Panc1 (cell line): Measurements from ENCODE around the gene SLAMF1.

Experiments used
- POLR2AphosphoS5 ChIP-seq: IDR thresholded peaks from 2 replicates; pipeline ENCODE4 v1.6.1; 2012; ENCODE audit warnings: mild to moderate bottlenecking, low read depth, low read length, moderate library complexity
- TF ChIP-seq, protein P1 (sequence below): fragments of 450-650 bp; IDR thresholded peaks from 2 replicates; pipeline ENCODE4 v1.5.1; 2017; ENCODE audit warnings: mild to moderate bottlenecking

DNA sequence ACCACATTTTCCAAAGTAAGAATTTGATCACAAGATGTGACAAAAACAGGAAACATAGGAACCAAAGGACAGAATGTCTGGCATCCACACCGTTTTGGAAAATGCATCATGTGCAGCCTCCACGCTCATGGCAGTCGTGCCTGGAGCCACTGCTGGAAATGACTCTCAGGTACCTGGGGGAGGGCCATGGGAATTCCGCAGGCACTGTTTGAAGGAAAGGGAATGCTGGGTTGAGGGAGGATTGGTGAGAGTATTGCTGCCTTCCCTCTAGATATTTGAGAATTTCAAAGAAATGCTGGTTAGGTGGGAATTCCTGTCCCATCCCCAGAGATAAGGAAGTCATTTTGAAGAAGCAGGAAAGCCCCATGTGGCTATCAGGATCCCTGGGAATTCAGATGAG lies 10.8 kb downstream of the SLAMF1 start:
- no peak for TF ChIP-seq POLR2AphosphoS5
- TF ChIP-seq, protein P1, sequence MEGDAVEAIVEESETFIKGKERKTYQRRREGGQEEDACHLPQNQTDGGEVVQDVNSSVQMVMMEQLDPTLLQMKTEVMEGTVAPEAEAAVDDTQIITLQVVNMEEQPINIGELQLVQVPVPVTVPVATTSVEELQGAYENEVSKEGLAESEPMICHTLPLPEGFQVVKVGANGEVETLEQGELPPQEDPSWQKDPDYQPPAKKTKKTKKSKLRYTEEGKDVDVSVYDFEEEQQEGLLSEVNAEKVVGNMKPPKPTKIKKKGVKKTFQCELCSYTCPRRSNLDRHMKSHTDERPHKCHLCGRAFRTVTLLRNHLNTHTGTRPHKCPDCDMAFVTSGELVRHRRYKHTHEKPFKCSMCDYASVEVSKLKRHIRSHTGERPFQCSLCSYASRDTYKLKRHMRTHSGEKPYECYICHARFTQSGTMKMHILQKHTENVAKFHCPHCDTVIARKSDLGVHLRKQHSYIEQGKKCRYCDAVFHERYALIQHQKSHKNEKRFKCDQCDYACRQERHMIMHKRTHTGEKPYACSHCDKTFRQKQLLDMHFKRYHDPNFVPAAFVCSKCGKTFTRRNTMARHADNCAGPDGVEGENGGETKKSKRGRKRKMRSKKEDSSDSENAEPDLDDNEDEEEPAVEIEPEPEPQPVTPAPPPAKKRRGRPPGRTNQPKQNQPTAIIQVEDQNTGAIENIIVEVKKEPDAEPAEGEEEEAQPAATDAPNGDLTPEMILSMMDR = no peak
